Measurements from ENCODE around the gene ZMAT5.

The ZMAT5 gene

GRCh38 chr22:29735416-29735815 is 31.4 kb downstream of the ZMAT5 start:
- Histone ChIP-seq H3K36me3 (ENCODE audit: insufficient read depth, low read length) (no peaks in the 10 kb centered on the region), H3K9ac (ENCODE audit: low read depth, low read length) (no peak overlapping the region), H3K9me3 (ENCODE audit: control insufficient read depth, insufficient read depth, low read length) (no peaks in the 10 kb centered on the region), H3K4me1 (ENCODE audit: insufficient read depth, low read length) (peaks cover 13% of the 10 kb centered on the region)

GRCh38 chr22:29734838-29735237 is 32.0 kb downstream of the ZMAT5 start:
- H3K4me1 ChIP-seq (ENCODE audit: insufficient read depth, low read length), result peaks cover 13% of the 10 kb centered on the region

GRCh38 chr22:29734406-29734805 is 32.4 kb downstream of the ZMAT5 start:
- peaks cover 13% of the 10 kb centered on the region for H3K4me1 ChIP-seq (ENCODE audit: insufficient read depth, low read length)
- no peak overlapping the region for H3K9ac ChIP-seq (ENCODE audit: low read depth, low read length)
- no peaks in the 10 kb centered on the region for H3K9me3 ChIP-seq (ENCODE audit: control insufficient read depth, insufficient read depth, low read length)
- H3K36me3 ChIP-seq (ENCODE audit: insufficient read depth, low read length), result no peaks in the 10 kb centered on the region

More at GRCh38 chr22:29734838-29735237, 32.0 kb downstream of the ZMAT5 start:
- Histone ChIP-seq H3K9me3 (ENCODE audit: control insufficient read depth, insufficient read depth, low read length) (no peaks in the 10 kb centered on the region), H3K9ac (ENCODE audit: low read depth, low read length) (no peak overlapping the region), H3K36me3 (ENCODE audit: insufficient read depth, low read length) (no peaks in the 10 kb centered on the region)

- Histone ChIP-seq H3K9me3 (ENCODE audit: control insufficient read depth, insufficient read depth, low read length) (no peaks in the 10 kb centered on the region), H3K9ac (ENCODE audit: low read depth, low read length) (no peak overlapping the region), H3K36me3 (ENCODE audit: insufficient read depth, low read length) (no peaks in the 10 kb centered on the region), H3K4me1 (ENCODE audit: insufficient read depth, low read length) (peaks cover 13% of the 10 kb centered on the region)
These were observed 33.2 kb downstream of the ZMAT5 start for GRCh38 chr22:29733362-29734201.

- peaks cover 13% of the 10 kb centered on the region for H3K4me1 ChIP-seq (ENCODE audit: insufficient read depth, low read length)
- H3K36me3 ChIP-seq (ENCODE audit: insufficient read depth, low read length), result no peaks in the 10 kb centered on the region
- no peaks in the 10 kb centered on the region for H3K9me3 ChIP-seq (ENCODE audit: control insufficient read depth, insufficient read depth, low read length)
- no peak overlapping the region for H3K9ac ChIP-seq (ENCODE audit: low read depth, low read length)
These were observed 33.9 kb downstream of the ZMAT5 start for GRCh38 chr22:29732883-29733282.

- Histone ChIP-seq H3K9me3 (ENCODE audit: control insufficient read depth, insufficient read depth, low read length) (no peaks in the 10 kb centered on the region), H3K36me3 (ENCODE audit: insufficient read depth, low read length) (no peaks in the 10 kb centered on the region), H3K9ac (ENCODE audit: low read depth, low read length) (no peak overlapping the region), H3K4me1 (ENCODE audit: insufficient read depth, low read length) (peaks cover 13% of the 10 kb centered on the region)
These were observed 35.6 kb downstream of the ZMAT5 start for GRCh38 chr22:29731058-29731850.

GRCh38 chr22:29729161-29729560 is 37.6 kb downstream of the ZMAT5 start:
- Histone ChIP-seq H3K9me3 (ENCODE audit: control insufficient read depth, insufficient read depth, low read length) (no peaks in the 10 kb centered on the region), H3K4me1 (ENCODE audit: insufficient read depth, low read length) (no peaks in the 10 kb centered on the region; the same call in 1 of the 2 replicates), H3K36me3 (ENCODE audit: insufficient read depth, low read length) (no peaks in the 10 kb centered on the region), H3K9ac (ENCODE audit: low read depth, low read length) (no peak overlapping the region)

GRCh38 chr22:29727131-29727523 is 39.7 kb downstream of the ZMAT5 start:
- no peak overlapping the region for H3K9ac ChIP-seq (ENCODE audit: low read depth, low read length)
- no peaks in the 10 kb centered on the region for H3K9me3 ChIP-seq (ENCODE audit: control insufficient read depth, insufficient read depth, low read length)
- H3K4me1 ChIP-seq (ENCODE audit: insufficient read depth, low read length), result no peaks in the 10 kb centered on the region; the same call in 1 of the 2 replicates
- no peaks in the 10 kb centered on the region for H3K36me3 ChIP-seq (ENCODE audit: insufficient read depth, low read length)

- Histone ChIP-seq H3K9ac (ENCODE audit: low read depth, low read length) (no peak overlapping the region), H3K36me3 (ENCODE audit: insufficient read depth, low read length) (no peaks in the 10 kb centered on the region), H3K9me3 (ENCODE audit: control insufficient read depth, insufficient read depth, low read length) (no peaks in the 10 kb centered on the region), H3K4me1 (ENCODE audit: insufficient read depth, low read length) (no peaks in the 10 kb centered on the region; the same call in 1 of the 2 replicates)
These were observed 40.2 kb downstream of the ZMAT5 start for GRCh38 chr22:29726512-29727130.

GRCh38 chr22:29726106-29726505 is 40.7 kb downstream of the ZMAT5 start:
- no peak overlapping the region for H3K9ac ChIP-seq (ENCODE audit: low read depth, low read length)
- H3K9me3 ChIP-seq (ENCODE audit: control insufficient read depth, insufficient read depth, low read length), result no peaks in the 10 kb centered on the region
- H3K36me3 ChIP-seq (ENCODE audit: insufficient read depth, low read length), result no peaks in the 10 kb centered on the region
- no peaks in the 10 kb centered on the region; the same call in 1 of the 2 replicates for H3K4me1 ChIP-seq (ENCODE audit: insufficient read depth, low read length)

- no peaks in the 10 kb centered on the region; the same call in 1 of the 2 replicates for H3K4me1 ChIP-seq (ENCODE audit: insufficient read depth, low read length)
- no peak overlapping the region for H3K9ac ChIP-seq (ENCODE audit: low read depth, low read length)
- H3K9me3 ChIP-seq (ENCODE audit: control insufficient read depth, insufficient read depth, low read length), result no peaks in the 10 kb centered on the region
- H3K36me3 ChIP-seq (ENCODE audit: insufficient read depth, low read length), result no peaks in the 10 kb centered on the region
These were observed 42.0 kb downstream of the ZMAT5 start for GRCh38 chr22:29724843-29725242.

- Histone ChIP-seq H3K9ac (ENCODE audit: low read depth, low read length) (no peak overlapping the region), H3K36me3 (ENCODE audit: insufficient read depth, low read length) (no peaks in the 10 kb centered on the region)
These were observed 43.0 kb downstream of the ZMAT5 start for GRCh38 chr22:29723766-29724165.

GRCh38 chr22:29722587-29722986 is 44.2 kb downstream of the ZMAT5 start:
- H3K9me3 ChIP-seq (ENCODE audit: control insufficient read depth, insufficient read depth, low read length), result no peaks in the 10 kb centered on the region
- H3K9ac ChIP-seq (ENCODE audit: low read depth, low read length), result no peak overlapping the region
- H3K36me3 ChIP-seq (ENCODE audit: insufficient read depth, low read length), result no peaks in the 10 kb centered on the region
- no peaks in the 10 kb centered on the region; the same call in 1 of the 2 replicates for H3K4me1 ChIP-seq (ENCODE audit: insufficient read depth, low read length)

More at GRCh38 chr22:29723766-29724165, 43.0 kb downstream of the ZMAT5 start:
- H3K4me1 ChIP-seq (ENCODE audit: insufficient read depth, low read length), result no peaks in the 10 kb centered on the region; the same call in 1 of the 2 replicates
- no peaks in the 10 kb centered on the region for H3K9me3 ChIP-seq (ENCODE audit: control insufficient read depth, insufficient read depth, low read length)

- H3K4me1 ChIP-seq (ENCODE audit: insufficient read depth, low read length), result no peaks in the 10 kb centered on the region; the same call in 1 of the 2 replicates
- H3K9ac ChIP-seq (ENCODE audit: low read depth, low read length), result no peak overlapping the region
- no peaks in the 10 kb centered on the region for H3K9me3 ChIP-seq (ENCODE audit: control insufficient read depth, insufficient read depth, low read length)
- H3K36me3 ChIP-seq (ENCODE audit: insufficient read depth, low read length), result no peaks in the 10 kb centered on the region
These were observed 44.7 kb downstream of the ZMAT5 start for GRCh38 chr22:29722151-29722550.
